NCI-H128 (cell line): ENCODE results near the gene DCAF7.

ENCODE experiments used
- DNase-seq: peaks from one replicate; lab custom pipeline; 2025; ENCODE audit not compliant: unreplicated experiment; lab: John Stamatoyannopoulos, UW

DCAF7 gene

GRCh38 chr17:63624531-63624880, 74.2 kb downstream of the DCAF7 start:
- no peak for DNase-seq

- no peak for DNase-seq
Measured at GRCh38 chr17:63626551-63627180, 76.4 kb downstream of the DCAF7 start.

GRCh38 chr17:63629627-63630026, 79.3 kb downstream of the DCAF7 start:
- DNase-seq, result no peak

GRCh38 chr17:63631062-63631461, 80.8 kb downstream of the DCAF7 start:
- no peak for DNase-seq

GRCh38 chr17:63631626-63632025, 81.3 kb downstream of the DCAF7 start:
- DNase-seq, result no peak

GRCh38 chr17:63633742-63634141, 83.5 kb downstream of the DCAF7 start:
- DNase-seq, result no peak

GRCh38 chr17:63634163-63634562, 83.9 kb downstream of the DCAF7 start:
- no peak for DNase-seq

- no peak for DNase-seq
Measured at GRCh38 chr17:63634816-63635215, 84.5 kb downstream of the DCAF7 start.

- no peak for DNase-seq
Measured at GRCh38 chr17:63635290-63635689, 85.0 kb downstream of the DCAF7 start.

- DNase-seq, result no peak
Measured at GRCh38 chr17:63635787-63636186, 85.5 kb downstream of the DCAF7 start.

- no peak for DNase-seq
Measured at GRCh38 chr17:63639125-63639524, 88.8 kb downstream of the DCAF7 start.

- DNase-seq, result no peak
Measured at GRCh38 chr17:63640038-63640437, 89.8 kb downstream of the DCAF7 start.

- DNase-seq, result no peak
Measured at GRCh38 chr17:63641692-63642448, 91.6 kb downstream of the DCAF7 start.
